ENCODE results near the gene CTSK. TPM values are rescaled to one million over a fixed set of nuclear protein-coding genes. Genes with fewer than 3 reads are reported as not detected.
A peak's percentile ranks its signal among the peaks of the same experiment; 100 is the strongest.

The CTSK gene
- polyA plus RNA-seq, 3 donors, result 2.1 to 17.8 (median 2.4) TPM

DNA sequence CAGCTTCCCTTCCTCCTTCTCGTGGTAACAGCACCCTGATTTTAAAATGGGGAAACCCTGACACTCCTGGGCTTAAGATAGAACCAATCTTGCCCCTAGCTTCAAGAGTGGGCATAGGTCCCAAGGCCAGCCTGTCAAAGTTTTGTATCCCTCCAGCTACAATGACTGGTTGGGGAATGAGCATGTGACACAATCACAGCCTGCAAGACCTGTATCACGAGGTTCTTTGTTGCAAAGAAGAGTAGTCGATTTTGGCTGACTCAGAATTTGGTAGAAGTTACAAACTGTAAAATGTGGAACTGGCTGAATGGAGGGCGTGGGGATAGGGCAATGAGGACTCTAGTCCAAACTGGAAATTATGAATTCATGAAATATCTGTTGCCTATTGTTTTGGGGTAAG lies 18.7 kb downstream of the CTSK start:
- peaks cover 16% of the 10 kb centered on the region for H3K79me2 ChIP-seq (ENCODE audit: insufficient read depth, low read length)
- H3K4me3 ChIP-seq (replicated peaks in 1 of 3; ENCODE audit: low read depth in 2 of 3, low read length in 3 of 3), result peak overlapping the region in 1 of 3 experiments; percentile 67
- peak overlapping the region; percentile 72 for H3K4me2 ChIP-seq (replicated peaks; ENCODE audit: extremely low read depth, low read length, poor library complexity, severe bottlenecking)
- no peaks in the 10 kb centered on the region for H3K9me3 Mint-ChIP-seq
- peak overlapping the region in 1 of 2 donors; percentile 67 for H3K4me3 Mint-ChIP-seq
- WGBS (ENCODE audit: insufficient coverage), result 0% methylated on average over 3 of the region's 4 CpGs
- no peak overlapping the region for H3K9ac ChIP-seq (ENCODE audit: insufficient read depth, low read length, poor library complexity, severe bottlenecking)
- H3K9me3 ChIP-seq (replicated peaks in 1 of 2; ENCODE audit: control insufficient read depth in 1 of 2, insufficient read depth in 1 of 2, low read length in 2 of 2), result no peaks in the 10 kb centered on the region
- intact Hi-C loops (cut with micrococcal nuclease), result no loop called here
- H3K27me3 Mint-ChIP-seq (ENCODE audit: low read depth in 3 of 3), result peaks cover 0 to 3% (median 0%) of the 10 kb centered on the region in 3 donors
- peaks cover 80 to 83% of the 10 kb centered on the region in 2 donors for H3K4me1 ChIP-seq (ENCODE audit: control insufficient read depth in 1 of 2, insufficient read depth in 2 of 2, low read length in 2 of 2)
- no peaks in the 10 kb centered on the region for H3K27me3 ChIP-seq (ENCODE audit: control insufficient read depth in 2 of 2, insufficient read depth in 2 of 2, low read length in 2 of 2)
- peak overlapping the region; percentile 87 to 97 (median 95) for H3K27ac Mint-ChIP-seq
- H3K36me3 Mint-ChIP-seq, result peaks cover 5% of the 10 kb centered on the region in 2 donors
- H2AFZ ChIP-seq (ENCODE audit: insufficient read depth, low read depth, low read length, poor library complexity, severe bottlenecking), result no peak overlapping the region
- no peaks in the 10 kb centered on the region for H4K20me1 ChIP-seq (ENCODE audit: insufficient read depth, low read length)
- TF ChIP-seq CTCF (IDR thresholded peaks at IDR 0.05), result no peak
- DNase-seq, result peak; percentile 77 to 97 (median 88)
- H3K27ac ChIP-seq (ENCODE audit: low read depth in 1 of 2, low read length in 2 of 2), result peak overlapping the region; percentile 82 to 86
- no peaks in the 10 kb centered on the region for H3K36me3 ChIP-seq (replicated peaks in 1 of 2; ENCODE audit: control insufficient read depth in 1 of 2, insufficient read depth in 2 of 2, low read length in 2 of 2)
- peaks cover 79% of the 10 kb centered on the region for H3K4me1 Mint-ChIP-seq

DNA sequence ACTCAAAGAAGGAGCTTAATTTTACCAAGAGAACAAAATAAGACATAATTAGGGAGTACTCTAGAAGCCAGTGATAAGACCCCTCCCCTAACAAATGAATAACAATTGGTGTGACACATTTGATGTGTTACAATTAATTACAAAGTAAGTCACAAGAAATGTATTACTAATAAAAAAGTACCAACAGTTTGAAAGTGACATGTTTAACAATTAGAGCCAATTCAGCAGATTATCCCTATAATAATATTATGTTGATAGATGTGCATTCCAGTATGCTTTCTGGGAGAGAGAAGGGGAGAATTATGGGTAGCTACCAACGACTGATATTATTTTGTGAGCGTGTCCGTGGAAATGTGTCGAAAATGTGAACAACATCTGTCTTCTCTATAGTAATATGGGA lies 19.1 kb downstream of the CTSK start:
- H3K9ac ChIP-seq (ENCODE audit: insufficient read depth, low read length, poor library complexity, severe bottlenecking), result no peak overlapping the region
- Mint-ChIP-seq H3K27me3 (ENCODE audit: low read depth in 3 of 3) (peaks cover 0 to 3% (median 0%) of the 10 kb centered on the region in 3 donors), H3K4me1 (peaks cover 75% of the 10 kb centered on the region), H3K36me3 (peaks cover 5% of the 10 kb centered on the region in 2 donors), H3K9me3 (no peaks in the 10 kb centered on the region), H3K27ac (peak overlapping the region; percentile 87 to 97 (median 95)), H3K4me3 (no peak overlapping the region)
- peak overlapping the region in 1 of 3 experiments; percentile 67 for H3K4me3 ChIP-seq (replicated peaks in 1 of 3; ENCODE audit: low read depth in 2 of 3, low read length in 3 of 3)
- peak overlapping the region; percentile 82 to 86 for H3K27ac ChIP-seq (ENCODE audit: low read depth in 1 of 2, low read length in 2 of 2)
- peak overlapping the region; percentile 54 for H3K4me2 ChIP-seq (replicated peaks; ENCODE audit: extremely low read depth, low read length, poor library complexity, severe bottlenecking)
- H3K27me3 ChIP-seq (ENCODE audit: control insufficient read depth in 2 of 2, insufficient read depth in 2 of 2, low read length in 2 of 2), result no peaks in the 10 kb centered on the region
- no CpG with 5 or more reads among the region's 4 CpGs for WGBS (ENCODE audit: insufficient coverage)
- no peak for TF ChIP-seq CTCF (IDR thresholded peaks at IDR 0.05)
- no peaks in the 10 kb centered on the region for H3K36me3 ChIP-seq (replicated peaks in 1 of 2; ENCODE audit: control insufficient read depth in 1 of 2, insufficient read depth in 2 of 2, low read length in 2 of 2)
- H3K4me1 ChIP-seq (ENCODE audit: control insufficient read depth in 1 of 2, insufficient read depth in 2 of 2, low read length in 2 of 2), result peaks cover 76 to 78% of the 10 kb centered on the region in 2 donors
- no peaks in the 10 kb centered on the region for H4K20me1 ChIP-seq (ENCODE audit: insufficient read depth, low read length)
- H3K79me2 ChIP-seq (ENCODE audit: insufficient read depth, low read length), result peaks cover 16% of the 10 kb centered on the region
- peak in 1 of 3 donors; percentile 18 for DNase-seq
- intact Hi-C loops (cut with micrococcal nuclease), result no loop called here
- H2AFZ ChIP-seq (ENCODE audit: insufficient read depth, low read depth, low read length, poor library complexity, severe bottlenecking), result no peak overlapping the region
- H3K9me3 ChIP-seq (replicated peaks in 1 of 2; ENCODE audit: control insufficient read depth in 1 of 2, insufficient read depth in 1 of 2, low read length in 2 of 2), result no peaks in the 10 kb centered on the region
